ENCODE data around the gene CCDC92.

The CCDC92 gene

DNA sequence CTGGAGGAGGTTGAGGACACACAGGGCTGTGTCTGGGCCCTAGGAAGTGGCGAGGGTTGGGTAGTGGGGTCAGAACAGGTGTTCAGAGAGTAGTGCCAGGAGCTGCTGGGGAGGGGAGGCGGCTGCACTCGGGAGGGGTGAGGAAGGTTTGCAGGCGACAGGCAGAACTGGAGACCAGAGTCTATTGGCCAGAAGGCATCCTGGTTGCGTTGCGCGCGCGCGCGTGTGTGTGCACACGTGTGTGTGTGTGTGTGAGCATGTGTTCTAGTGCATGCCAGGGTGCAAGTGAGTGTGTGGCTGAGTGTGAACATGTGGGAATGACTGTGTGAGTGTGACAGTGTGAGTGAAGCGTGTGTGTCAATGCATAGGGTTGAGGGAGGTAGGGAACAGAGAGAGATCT, 86.4 kb downstream of the CCDC92 start:
- in situ Hi-C loops (cut with MboI; ENCODE audit: low pct_unique_long_range_greater_than_20kb, low sequenced_read_pairs, unreplicated experiment): no loop called here
- DNase-seq (ENCODE audit: low spot score): no peak
- TF ChIP-seq, protein P1, sequence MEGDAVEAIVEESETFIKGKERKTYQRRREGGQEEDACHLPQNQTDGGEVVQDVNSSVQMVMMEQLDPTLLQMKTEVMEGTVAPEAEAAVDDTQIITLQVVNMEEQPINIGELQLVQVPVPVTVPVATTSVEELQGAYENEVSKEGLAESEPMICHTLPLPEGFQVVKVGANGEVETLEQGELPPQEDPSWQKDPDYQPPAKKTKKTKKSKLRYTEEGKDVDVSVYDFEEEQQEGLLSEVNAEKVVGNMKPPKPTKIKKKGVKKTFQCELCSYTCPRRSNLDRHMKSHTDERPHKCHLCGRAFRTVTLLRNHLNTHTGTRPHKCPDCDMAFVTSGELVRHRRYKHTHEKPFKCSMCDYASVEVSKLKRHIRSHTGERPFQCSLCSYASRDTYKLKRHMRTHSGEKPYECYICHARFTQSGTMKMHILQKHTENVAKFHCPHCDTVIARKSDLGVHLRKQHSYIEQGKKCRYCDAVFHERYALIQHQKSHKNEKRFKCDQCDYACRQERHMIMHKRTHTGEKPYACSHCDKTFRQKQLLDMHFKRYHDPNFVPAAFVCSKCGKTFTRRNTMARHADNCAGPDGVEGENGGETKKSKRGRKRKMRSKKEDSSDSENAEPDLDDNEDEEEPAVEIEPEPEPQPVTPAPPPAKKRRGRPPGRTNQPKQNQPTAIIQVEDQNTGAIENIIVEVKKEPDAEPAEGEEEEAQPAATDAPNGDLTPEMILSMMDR (IDR thresholded peaks at IDR 0.05; ENCODE audit: extremely low read depth, insufficient read depth, missing control alignments): no peak

All from GM13977 (cell line).